Fibroblast of villous mesenchyme (primary cell): ENCODE data around the gene POTEB. TPM values are rescaled to one million over a fixed set of nuclear protein-coding genes. Genes with fewer than 3 reads are reported as not detected.
"Not testable (repeated sequence)": the region's sequence is repeated elsewhere in the genome, so short reads cannot be mapped to it uniquely, and the experiment has no call there.

Source experiments
- DNase-seq: peaks from one replicate; pipeline ENCODE4 v3.0.0-alpha.2; 2010; ENCODE audit warnings: low read depth
- H3K4me3 ChIP-seq: 2 replicates; pipeline ENCODE4 v1.5.1; 2011; ENCODE audit warnings: low read depth, mild to moderate bottlenecking, low read length
- small RNA-seq: library from RNA; depleted of rRNA; stranded (forward); fragments of <200 nt; gene quantifications from one replicate; pipeline ENCODE3, GENCODE V24; 2012
- total RNA-seq: library from RNA; depleted of rRNA; stranded (reverse); fragments of >200 nt; gene quantifications from 2 replicates; pipeline ENCODE4 v1.2.3, GENCODE V29; 2012

POTEB gene
- not detected in 2 replicates for total RNA-seq

DNA sequence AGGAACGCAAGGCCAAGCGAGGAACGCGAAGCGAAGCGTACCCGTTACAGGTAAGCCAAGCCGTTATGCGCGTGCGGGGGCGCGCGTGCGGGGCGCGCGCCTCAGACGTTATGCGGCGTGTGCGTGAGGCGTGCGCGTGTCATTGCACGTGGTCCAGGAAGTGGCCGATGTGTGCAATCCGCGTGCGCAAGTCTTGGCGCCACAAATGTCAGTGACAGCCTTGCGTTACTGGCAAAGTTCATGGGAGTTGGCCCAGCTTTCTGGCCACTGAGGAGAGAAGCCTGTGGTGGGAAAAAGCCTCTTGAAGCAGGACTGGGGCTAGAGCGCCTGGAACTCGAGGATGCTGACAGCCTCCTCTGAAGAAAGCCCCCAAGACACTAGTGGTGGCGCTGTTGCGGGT is at the start of gene POTEB:
POTEB (minus strand) TSS at position 101 of the 400 bp plus-strand sequence. CDS start 489 bp downstream, outside the sequence.
- not testable (repeated sequence) for H3K4me3 ChIP-seq, DNase-seq

DNA sequence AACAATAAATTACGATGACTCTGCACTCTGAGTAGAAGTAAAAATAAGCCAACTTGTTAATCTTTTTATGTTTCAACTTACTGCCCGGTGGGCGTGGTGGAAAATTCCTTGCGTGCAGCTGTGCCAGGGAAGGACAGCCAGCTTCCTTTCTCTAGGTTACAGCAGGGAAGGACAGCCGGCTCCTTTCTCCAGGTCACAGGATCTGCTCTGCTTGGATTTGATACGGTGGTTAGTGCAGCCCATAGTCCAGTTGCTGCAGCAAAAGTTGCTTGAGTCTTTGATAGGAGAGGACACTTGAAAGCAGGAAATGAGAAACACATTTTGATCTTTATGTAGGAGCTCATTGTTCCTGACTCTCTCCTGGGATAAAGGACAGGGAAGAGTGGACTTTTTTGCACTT is 13.4 kb upstream of the POTEB start:
- not testable (repeated sequence) for H3K4me3 ChIP-seq, DNase-seq

DNA sequence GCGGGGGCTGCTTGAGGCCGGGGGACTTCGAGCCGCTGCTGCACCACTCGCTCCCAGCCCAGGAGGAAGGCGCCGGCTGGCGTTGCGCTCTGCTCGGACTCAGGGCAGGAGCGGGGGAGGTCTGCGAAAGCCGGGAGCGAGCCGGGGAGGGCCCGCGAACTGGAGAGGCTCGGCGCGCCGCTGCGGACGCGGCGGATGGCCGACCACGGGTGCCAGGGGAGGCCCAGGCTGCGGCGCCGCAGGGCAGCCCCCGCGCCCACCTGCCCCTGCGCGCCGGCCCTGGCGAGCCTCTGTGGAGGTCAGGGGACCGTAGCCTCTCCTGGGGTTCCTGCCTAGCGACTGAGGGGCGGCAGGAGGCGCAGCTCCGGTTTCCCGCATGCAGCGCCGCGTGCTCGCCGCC is 12.0 kb upstream of the POTEB start:
- DNase-seq, H3K4me3 ChIP-seq: not testable (repeated sequence)

DNA sequence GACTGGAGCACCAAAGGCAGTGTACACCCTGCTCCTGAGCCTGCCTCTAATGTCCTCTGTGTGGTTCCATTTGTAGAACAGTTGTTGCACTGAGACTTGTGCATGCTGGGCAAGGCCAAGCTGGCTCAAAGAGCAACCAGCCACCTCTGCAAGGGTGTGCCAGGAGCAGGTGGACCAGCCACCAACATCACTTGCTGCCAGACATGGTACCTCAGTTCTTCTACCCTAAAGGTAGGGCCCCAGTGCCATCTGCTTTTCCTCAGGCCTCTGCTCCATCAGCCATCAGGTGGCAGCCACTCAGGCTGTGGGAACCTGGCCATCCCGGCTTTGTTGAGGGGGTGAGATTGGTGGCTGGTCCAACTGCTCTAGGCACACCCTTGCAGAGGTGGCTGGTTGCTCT is 38.7 kb downstream of the POTEB start:
- not testable (repeated sequence) for DNase-seq, H3K4me3 ChIP-seq

Small RNA genes lying within 50 kb of the gene (small RNA-seq; reads per million reads assigned to genes)
- not detected for gene MIR3118-4
- not detected for gene RNU6-631P

Other genes with a start within 250 kb of the POTEB start
- gene OR4M2, start 202.8 kb upstream of the POTEB start, total RNA-seq: not detected in 2 replicates